Heart left ventricle (tissue), 16 donors: Measurements from ENCODE around the gene ARL13A. TPM values are rescaled to one million over a fixed set of nuclear protein-coding genes. Genes with fewer than 3 reads are reported as not detected.
"Not testable (repeated sequence)": the region's sequence is repeated elsewhere in the genome, so short reads cannot be mapped to it uniquely, and the experiment has no call there.

Source experiments
- ATAC-seq, 4 donors: fragments of 200-7000 bp; cut with Tn5 transposase; one replicate each; pipeline ENCODE4 v1.9.1; 2020 to 2022; ENCODE audit warnings: moderate library complexity in 4 of 4, mild to moderate bottlenecking in 3 of 4, moderate number of reproducible peaks in 1 of 4
- DNase-seq, 5 donors: peaks; one replicate each; pipeline ENCODE4 v3.0.0-alpha.2; 2020
- H3K27ac ChIP-seq, 12 donors: fragments of 200-600 bp; sonication (generic) in 4 of 12; one replicate each; pipeline versions ENCODE4 v1.5.0 to v1.8.0; 2016 to 2022; ENCODE audit warnings: mild to moderate bottlenecking in 2 of 12
- H3K27me3 ChIP-seq, 9 donors: fragments of 200-600 bp; sonication (generic) in 2 of 9; one replicate each; pipeline versions ENCODE4 v1.5.1 to v1.8.0; 2016 to 2022; ENCODE audit warnings: mild to moderate bottlenecking in 3 of 9
- H3K36me3 ChIP-seq, 9 donors: fragments of 200-600 bp; sonication (generic) in 2 of 9; one replicate each; pipeline versions ENCODE4 v1.5.0 to v1.8.0; 2018 to 2022; ENCODE audit warnings: mild to moderate bottlenecking in 2 of 9
- H3K4me1 ChIP-seq, 12 donors: fragments of 200-600 bp; sonication (generic) in 4 of 12; one replicate each; pipeline versions ENCODE4 v1.5.0 to v1.8.0; 2016 to 2022; ENCODE audit warnings: mild to moderate bottlenecking in 3 of 12
- H3K4me3 ChIP-seq, 12 donors: fragments of 200-600 bp; sonication (generic) in 4 of 12; one replicate each; pipeline versions ENCODE4 v1.5.0 to v1.8.0; 2017 to 2022; ENCODE audit warnings: mild to moderate bottlenecking in 9 of 12, moderate library complexity in 4 of 12
- H3K9me3 ChIP-seq, 12 donors: fragments of 200-600 bp; sonication (generic) in 4 of 12; one replicate each; pipeline versions ENCODE4 v1.5.0 to v1.8.0; 2016 to 2022; ENCODE audit warnings: mild to moderate bottlenecking in 1 of 12
- CTCF ChIP-seq, 12 donors: fragments of 200-600 bp; sonication (generic) in 4 of 12; IDR thresholded peaks; one replicate each; pipeline versions ENCODE4 v1.5.0 to v1.8.0; 2018 to 2022; ENCODE audit warnings: antibody characterized with exemption in 12 of 12, mild to moderate bottlenecking in 5 of 12
- POLR2A ChIP-seq, 2 donors: fragments of 450-650 bp; IDR thresholded peaks; one replicate each; pipeline ENCODE4 v1.6.1; 2017; ENCODE audit warnings: antibody characterized with exemption in 2 of 2, mild to moderate bottlenecking in 2 of 2, moderate library complexity in 2 of 2
- WGBS, 4 donors: extraction: QIAGEN DNeasy Blood & Tissue Kit in 2 of 4; methylation state at CpG; one replicate each; pipeline versions ENCODE4 v1.1.5 to v1.1.7; 2013 to 2018; 5-methylcytosine and 5-hydroxymethylcytosine counted together
- intact Hi-C, 10 donors: fragments of 100-400 bp; cut with DNase I; formaldehyde crosslinking; loops; one replicate each; pipeline versions ENCODE4 v1.11.1 to v1.14.2; 2022
- polyA plus RNA-seq, 2 donors: library from polyadenylated mRNA; stranded (reverse); fragments of 200-250 nt; gene quantifications; one replicate each; pipeline ENCODE4 v1.2.3, GENCODE V29; 2013
- total RNA-seq, 9 donors: library from RNA; depleted of rRNA in 2 of 9; stranded (reverse); fragments of >200 nt in 2 of 9; fragmentation: NEBNext Ultra II Directional in 3 of 9; extraction: Animal tissue kit (Norgen Biotek cat#: 25700) in 3 of 9; gene quantifications; one replicate each; pipeline versions ENCODE4 v1.1.0 to v1.2.4, GENCODE V29; 2016 to 2023
- donor health status: ischemic (EF 13 %, LVEDD 7.1; RV severe dilation, severe dysfunction).
- donor health status: healthy with polysubstance abuse.
- donor health status: DM: no; HTN: yes; CAD: no.
- donor health status: DM: no; HTN: no; CAD: no.
- donor health status: ischemic (EF 25% LVEDD 6.9; RV normal size, moderate dysfunction).
- donor health status: ischemic (EF 25% LVEDD 5.7; RV mildly dilated, moderate dysfunction).
- donor health status: healthy.
- donor health status: DM: yes; HTN: yes; CAD: no.
- donor health status: ischemic (EF 35%, LVEDD 5.7; RV mildly dilated, moderate dysfunction).
- donor health status: nonischemic (EF 11% LVEDD 7.7; RV severe dilation, severe dysfunction).
- donor health status: DM: yes; HTN: yes; CAD: no.
- donor health status: PGD.
- donor health status: ischemic (EF 29% LVEDD 5.4; RV normal size, mild dysfunction).
- donor health status: nonischemic (EF 23%, LVEDD 6.1; RV moderate dilation, normal function).

Gene ARL13A
- total and polyA plus RNA-seq, 11 donors: not detected

DNA sequence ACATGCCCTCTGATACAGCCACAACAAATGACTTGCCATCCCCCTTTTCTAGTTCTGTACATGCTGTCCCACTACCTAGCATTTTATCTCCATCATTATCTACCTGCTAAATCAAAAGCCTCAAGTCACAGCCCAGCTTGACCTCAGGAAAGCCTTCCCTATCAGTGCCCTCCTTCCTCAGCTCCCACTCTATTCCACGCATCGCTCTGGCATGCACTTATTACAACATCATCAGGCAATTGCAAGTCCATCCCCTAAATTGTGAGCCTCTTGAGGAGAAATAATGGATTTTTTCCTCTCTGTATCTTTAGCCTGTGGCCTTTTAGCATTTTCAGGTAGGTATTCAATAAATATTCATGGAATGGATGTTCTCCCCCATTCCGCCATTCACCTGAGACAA, 5.7 kb downstream of the ARL13A start:
- 89 to 95% (median 94%) methylated on average over 3 of the region's 3 CpGs for WGBS, 4 donors
- no peak for TF ChIP-seq POLR2A (IDR thresholded peaks at IDR 0.05)
- TF ChIP-seq CTCF (IDR thresholded peaks at IDR 0.05): no peak
- no peak overlapping the region for H3K27ac ChIP-seq
- H3K4me1 ChIP-seq: no peaks in the 10 kb centered on the region
- intact Hi-C loops: no loop called here
- no peaks in the 10 kb centered on the region for H3K27me3 ChIP-seq
- H3K9me3 ChIP-seq: no peaks in the 10 kb centered on the region
- ATAC-seq (no peak), DNase-seq (no peak)
- no peak overlapping the region for H3K4me3 ChIP-seq
- no peaks in the 10 kb centered on the region for H3K36me3 ChIP-seq

- H3K4me3 ChIP-seq: no peak overlapping the region
- intact Hi-C loops: no loop called here
- H3K27me3 ChIP-seq: no peaks in the 10 kb centered on the region
- H3K9me3 ChIP-seq: no peaks in the 10 kb centered on the region
- no peaks in the 10 kb centered on the region for H3K36me3 ChIP-seq
- H3K27ac ChIP-seq: no peak overlapping the region
- 81 to 97% (median 90%) methylated on average over 1 of the region's 1 CpG for WGBS, 4 donors
- no peaks in the 10 kb centered on the region for H3K4me1 ChIP-seq
- DNase-seq: no peak
- TF ChIP-seq POLR2A (IDR thresholded peaks at IDR 0.05) (no peak), CTCF (IDR thresholded peaks at IDR 0.05) (no peak)
- no peak for ATAC-seq
Measured at GRCh38 chrX:100976211-100976610, 6.7 kb downstream of the ARL13A start.

- Histone ChIP-seq H3K36me3 (no peaks in the 10 kb centered on the region), H3K4me3 (no peak overlapping the region), H3K27ac (no peak overlapping the region), H3K9me3 (no peaks in the 10 kb centered on the region), H3K4me1 (no peaks in the 10 kb centered on the region), H3K27me3 (no peaks in the 10 kb centered on the region)
- intact Hi-C loops: no loop called here
- DNase-seq: no peak
- ATAC-seq: no peak
- no peak for TF ChIP-seq POLR2A (IDR thresholded peaks at IDR 0.05)
- no peak for TF ChIP-seq CTCF (IDR thresholded peaks at IDR 0.05)
- 65 to 98% (median 89%) methylated on average over 3 of the region's 3 CpGs for WGBS, 4 donors
Measured at GRCh38 chrX:100979881-100980607, 10.5 kb downstream of the ARL13A start.

- H3K4me1 ChIP-seq: no peaks in the 10 kb centered on the region
- H3K27me3 ChIP-seq: no peaks in the 10 kb centered on the region
- no peaks in the 10 kb centered on the region for H3K36me3 ChIP-seq
- TF ChIP-seq CTCF (IDR thresholded peaks at IDR 0.05) (no peak), POLR2A (IDR thresholded peaks at IDR 0.05) (no peak)
- H3K9me3 ChIP-seq: no peaks in the 10 kb centered on the region
- no peak overlapping the region for H3K4me3 ChIP-seq
- H3K27ac ChIP-seq: no peak overlapping the region
- intact Hi-C loops: no loop called here
- DNase-seq (peak in 2 of 5 donors; percentile 36 to 46), ATAC-seq (peak in 2 of 4 donors; percentile 39 to 43)
- 73 to 95% (median 87%) methylated on average over 6 of the region's 6 CpGs for WGBS, 4 donors
Measured at GRCh38 chrX:100980608-100981497, 11.3 kb downstream of the ARL13A start.

GRCh38 chrX:100981498-100981845, 12.0 kb downstream of the ARL13A start:
- WGBS, 4 donors: 82 to 100% (median 96%) methylated on average over 1 of the region's 1 CpG
- DNase-seq, H3K36me3 ChIP-seq, intact Hi-C loops, H3K4me3 ChIP-seq, H3K9me3 ChIP-seq, H3K27me3 ChIP-seq, ATAC-seq, H3K4me1 ChIP-seq, H3K27ac ChIP-seq: not testable (repeated sequence)
